Stomach (tissue), 4 donors: Measurements from ENCODE around the gene TSPO2.

Experiments
- CTCF ChIP-seq, 7 experiments: fragments of 450-650 bp in 4 of 7; fragments of 200-600 bp in 3 of 7; sonication (generic) in 3 of 7; IDR thresholded peaks; one replicate each; pipeline ENCODE4 v1.5.1; 2016 to 2019; ENCODE audit warnings: antibody characterized with exemption in 7 of 7, control low read depth in 2 of 7, mild to moderate bottlenecking in 1 of 7
- POLR2AphosphoS5 ChIP-seq, 3 donors: sonication (generic); formaldehyde crosslinking; IDR thresholded peaks; one replicate each; pipeline ENCODE4 v1.6.1; 2016; ENCODE audit warnings: antibody characterized with exemption in 3 of 3

GRCh38 chr6:41014780-41015179, 27.5 kb upstream of the TSPO2 start:
- TF ChIP-seq CTCF (IDR thresholded peaks at IDR 0.05) (no peak), POLR2AphosphoS5 (IDR thresholded peaks at IDR 0.05) (no peak)
